Mesenchymal stem cell (in vitro differentiated cells and primary cell): ENCODE results near the gene ARL2.

Source experiments
- DNase-seq: peaks from one replicate; pipeline ENCODE4 v3.0.0-alpha.2; 2013
- H2AFZ ChIP-seq: one replicate; pipeline ENCODE4 v1.6.1; 2013; ENCODE audit warnings: low read depth, mild to moderate bottlenecking, control low read depth, inconsistent platforms, low read length, moderate library complexity
- H2AK5ac ChIP-seq: 2 replicates; pipeline ENCODE4 v1.6.1; 2013; ENCODE audit warnings: low read length, moderate library complexity, mild to moderate bottlenecking, inconsistent platforms; ENCODE audit not compliant: severe bottlenecking
- H2BK120ac ChIP-seq: one replicate; pipeline ENCODE4 v1.6.1; 2013; ENCODE audit warnings: low read depth, mild to moderate bottlenecking, inconsistent platforms, low read length, moderate library complexity
- H2BK12ac ChIP-seq, 2 experiments: one replicate each; pipeline ENCODE4 v1.6.1; 2013; ENCODE audit warnings: inconsistent platforms in 2 of 2, low read length in 2 of 2, mild to moderate bottlenecking in 2 of 2, moderate library complexity in 2 of 2, control low read depth in 1 of 2
- H2BK15ac ChIP-seq: one replicate; pipeline ENCODE4 v1.6.1; 2013; ENCODE audit warnings: mild to moderate bottlenecking, low read depth, inconsistent platforms; ENCODE audit not compliant: poor library complexity, severe bottlenecking
- H2BK5ac ChIP-seq: 2 replicates; pipeline ENCODE4 v1.6.1; 2013; ENCODE audit warnings: low read depth, mild to moderate bottlenecking, low read length, control low read depth, inconsistent platforms; ENCODE audit not compliant: poor library complexity, severe bottlenecking
- H3K14ac ChIP-seq, 2 experiments: one replicate each; pipeline ENCODE4 v1.6.1; 2013; ENCODE audit warnings: inconsistent platforms in 2 of 2, low read length in 2 of 2, control low read depth in 1 of 2, mild to moderate bottlenecking in 1 of 2, moderate library complexity in 1 of 2
- H3K18ac ChIP-seq, 2 experiments: one replicate each; pipeline ENCODE4 v1.6.1; 2013; ENCODE audit warnings: inconsistent platforms in 2 of 2, low read length in 2 of 2, control low read depth in 1 of 2, low read depth in 1 of 2, mild to moderate bottlenecking in 1 of 2
- H3K23ac ChIP-seq, 2 experiments: one replicate each; pipeline ENCODE4 v1.6.1; 2013; ENCODE audit warnings: inconsistent platforms in 2 of 2, low read length in 2 of 2, mild to moderate bottlenecking in 2 of 2, moderate library complexity in 2 of 2, control low read depth in 1 of 2
- H3K27ac ChIP-seq: 2 replicates; pipeline ENCODE4 v1.5.1; 2013; ENCODE audit warnings: mild to moderate bottlenecking, moderate library complexity, low read length, control low read depth, inconsistent platforms; ENCODE audit not compliant: poor library complexity, severe bottlenecking
- H3K27me3 ChIP-seq, 2 experiments: 2 replicates each; pipeline versions ENCODE4 v1.6.1 to v1.7.0; 2013; ENCODE audit warnings: low read length in 2 of 2, mild to moderate bottlenecking in 2 of 2, moderate library complexity in 2 of 2, control low read depth in 1 of 2, inconsistent platforms in 1 of 2; ENCODE audit not compliant: control insufficient read depth in 1 of 2, insufficient read depth in 1 of 2
- H3K36me3 ChIP-seq, 2 experiments: 2 replicates each; pipeline versions ENCODE4 v1.6.1 to v1.7.0; 2013; ENCODE audit warnings: low read length in 2 of 2, control low read depth in 1 of 2, inconsistent platforms in 1 of 2, low read depth in 1 of 2, mild to moderate bottlenecking in 1 of 2; ENCODE audit not compliant: insufficient read depth in 2 of 2, control insufficient read depth in 1 of 2
- H3K4ac ChIP-seq, 2 experiments: one replicate each; pipeline ENCODE4 v1.6.1; 2013; ENCODE audit warnings: inconsistent platforms in 2 of 2, low read length in 2 of 2, mild to moderate bottlenecking in 2 of 2, moderate library complexity in 2 of 2, control low read depth in 1 of 2, low read depth in 1 of 2
- H3K4me1 ChIP-seq: 2 replicates; pipeline ENCODE4 v1.6.1; 2013; ENCODE audit warnings: low read depth, low read length, control low read depth; ENCODE audit not compliant: control insufficient read depth, insufficient read depth
- H3K4me2 ChIP-seq: 2 replicates; pipeline ENCODE4 v1.6.1; 2013; ENCODE audit warnings: low read length, mild to moderate bottlenecking, inconsistent platforms; ENCODE audit not compliant: poor library complexity, severe bottlenecking
- H3K4me3 ChIP-seq, 2 experiments: 2 replicates each; pipeline versions ENCODE4 v1.5.1 to v1.7.0; 2013; ENCODE audit warnings: low read length in 2 of 2, mild to moderate bottlenecking in 2 of 2, control low read depth in 1 of 2, low read depth in 1 of 2; ENCODE audit not compliant: insufficient read depth in 1 of 2
- H3K79me1 ChIP-seq: replicated peaks from 2 replicates; pipeline ENCODE4 v1.6.1; 2013; ENCODE audit warnings: mild to moderate bottlenecking, control low read depth, low read length, inconsistent platforms; ENCODE audit not compliant: poor library complexity, severe bottlenecking
- H3K9ac ChIP-seq: 2 replicates; pipeline ENCODE4 v1.7.0; 2013; ENCODE audit warnings: mild to moderate bottlenecking, low read length, moderate library complexity
- H3K9me3 ChIP-seq: 2 replicates; pipeline ENCODE4 v1.7.0; 2013; ENCODE audit warnings: mild to moderate bottlenecking, low read length; ENCODE audit not compliant: control insufficient read depth
- H4K8ac ChIP-seq: one replicate; pipeline ENCODE4 v1.6.1; 2013; ENCODE audit warnings: inconsistent platforms, mild to moderate bottlenecking, low read length, moderate library complexity
- H4K91ac ChIP-seq: one replicate; pipeline ENCODE4 v1.6.1; 2013; ENCODE audit warnings: mild to moderate bottlenecking, low read length, inconsistent platforms
- WGBS: methylation state at CpG from one replicate; pipeline ENCODE4 v1.1.7; 2013; ENCODE audit warnings: mixed read lengths; 5-methylcytosine and 5-hydroxymethylcytosine counted together

Gene ARL2

DNA sequence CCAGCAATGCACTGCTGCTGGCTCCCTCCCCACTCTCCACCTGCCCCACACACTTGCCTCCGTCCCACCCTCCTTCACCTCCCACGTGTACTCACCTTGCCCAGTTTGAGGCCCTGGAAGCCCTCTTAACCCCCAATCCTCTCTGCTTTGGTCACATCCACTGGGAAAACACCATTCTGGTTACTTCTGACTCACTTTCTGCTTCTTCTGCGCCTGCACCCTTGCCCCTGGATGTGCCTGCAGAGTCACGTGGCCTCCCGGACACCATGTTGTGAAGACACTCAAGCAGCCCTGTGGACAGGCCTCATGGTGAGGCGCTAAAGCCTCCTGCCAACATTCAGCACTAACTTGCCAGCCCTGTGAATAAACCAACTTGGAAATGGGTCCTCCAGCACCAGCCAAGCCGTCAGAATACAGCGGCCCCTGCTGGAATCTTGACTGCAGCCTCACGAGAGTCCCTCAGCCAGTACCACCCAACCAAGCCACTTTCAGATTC lies 47.0 kb downstream of the ARL2 start:
- Histone ChIP-seq H2BK5ac (no peak overlapping the region), H3K9ac (no peak overlapping the region), H3K23ac (no peak overlapping the region), H3K27ac (no peak overlapping the region), H4K91ac (no peak overlapping the region), H3K9me3 (no peaks in the 10 kb centered on the region), H2AK5ac (no peak overlapping the region), H3K36me3 (no peaks in the 10 kb centered on the region), H3K79me1 (no peaks in the 10 kb centered on the region), H2AFZ (no peak overlapping the region), H3K4me2 (no peak overlapping the region), H3K18ac (no peak overlapping the region), H2BK15ac (no peak overlapping the region), H3K4ac (no peak overlapping the region), H3K4me1 (peaks cover 1% of the 10 kb centered on the region), H3K27me3 (peaks cover 3 to 17% of the 10 kb centered on the region in 2 experiments), H2BK120ac (no peak overlapping the region), H2BK12ac (no peak overlapping the region), H3K14ac (no peak overlapping the region), H3K4me3 (no peak overlapping the region), H4K8ac (no peak overlapping the region)
- DNase-seq = no peak
- 63% methylated on average over 9 of the region's 9 CpGs for WGBS

DNA sequence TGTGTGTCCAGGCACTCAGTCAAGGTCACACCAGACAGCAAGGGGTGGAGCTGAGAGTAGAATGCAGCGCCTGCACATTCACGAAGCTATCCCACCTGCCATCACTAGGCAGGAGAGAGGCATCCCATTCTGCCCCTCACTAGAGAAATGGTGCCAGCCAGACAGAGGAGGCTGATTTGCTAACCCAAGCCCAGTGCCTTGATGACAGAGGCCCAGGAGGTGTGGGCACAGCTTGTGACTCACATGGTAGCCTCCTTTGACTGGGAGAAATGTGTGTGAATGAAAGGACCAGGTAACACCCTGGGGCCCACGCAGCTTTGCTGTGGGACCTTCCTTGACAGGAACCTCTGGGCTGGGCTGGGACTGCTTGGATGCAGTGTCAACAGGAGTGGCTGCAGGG lies 49.6 kb downstream of the ARL2 start:
- Histone ChIP-seq H3K4me1 (peaks cover under 1% of the 10 kb centered on the region), H3K27ac (no peak overlapping the region), H3K36me3 (no peaks in the 10 kb centered on the region), H3K27me3 (peaks cover 3 to 22% of the 10 kb centered on the region in 2 experiments), H2BK12ac (no peak overlapping the region), H3K9ac (no peak overlapping the region), H3K14ac (no peak overlapping the region), H2AFZ (no peak overlapping the region), H4K8ac (no peak overlapping the region), H3K4me3 (no peak overlapping the region), H2BK5ac (no peak overlapping the region), H3K23ac (no peak overlapping the region), H2BK120ac (no peak overlapping the region), H3K9me3 (no peaks in the 10 kb centered on the region), H3K4me2 (no peak overlapping the region), H3K4ac (no peak overlapping the region), H4K91ac (no peak overlapping the region), H3K79me1 (no peaks in the 10 kb centered on the region), H2BK15ac (no peak overlapping the region), H2AK5ac (no peak overlapping the region), H3K18ac (no peak overlapping the region)
- no peak for DNase-seq
- 87% methylated on average over 3 of the region's 3 CpGs for WGBS

DNA sequence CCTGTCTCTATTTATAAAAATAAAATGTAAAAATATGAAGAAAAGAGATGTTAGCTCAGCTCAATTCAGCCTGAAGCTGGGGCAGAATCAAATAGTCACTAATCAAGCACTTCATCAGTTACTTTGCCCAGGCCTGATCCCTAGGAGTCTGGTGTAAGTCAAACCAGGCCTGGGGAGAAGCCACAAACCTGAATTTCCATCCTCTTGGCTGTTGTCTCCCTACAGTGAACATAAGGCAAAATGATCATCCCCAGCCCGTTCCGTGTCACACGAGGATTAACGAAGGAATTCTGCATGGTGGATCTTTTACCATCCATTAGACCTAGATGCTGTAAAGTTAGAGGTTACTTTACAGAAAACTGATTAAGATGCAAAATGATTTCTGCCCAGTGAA lies 50.9 kb downstream of the ARL2 start:
- Histone ChIP-seq H3K4ac (no peak overlapping the region), H3K36me3 (no peaks in the 10 kb centered on the region), H2AK5ac (no peak overlapping the region), H3K23ac (no peak overlapping the region), H4K8ac (no peak overlapping the region), H3K27ac (no peak overlapping the region), H3K4me1 (no peaks in the 10 kb centered on the region), H2BK120ac (no peak overlapping the region), H2BK5ac (no peak overlapping the region), H3K79me1 (no peaks in the 10 kb centered on the region), H4K91ac (no peak overlapping the region), H2AFZ (no peak overlapping the region), H3K9ac (no peak overlapping the region), H3K4me2 (no peak overlapping the region), H3K18ac (no peak overlapping the region), H3K27me3 (peaks cover 3 to 16% of the 10 kb centered on the region in 2 experiments), H3K4me3 (no peak overlapping the region), H3K9me3 (no peaks in the 10 kb centered on the region), H2BK15ac (no peak overlapping the region), H2BK12ac (no peak overlapping the region), H3K14ac (no peak overlapping the region)
- DNase-seq = no peak
- WGBS = 96% methylated on average over 4 of the region's 4 CpGs

DNA sequence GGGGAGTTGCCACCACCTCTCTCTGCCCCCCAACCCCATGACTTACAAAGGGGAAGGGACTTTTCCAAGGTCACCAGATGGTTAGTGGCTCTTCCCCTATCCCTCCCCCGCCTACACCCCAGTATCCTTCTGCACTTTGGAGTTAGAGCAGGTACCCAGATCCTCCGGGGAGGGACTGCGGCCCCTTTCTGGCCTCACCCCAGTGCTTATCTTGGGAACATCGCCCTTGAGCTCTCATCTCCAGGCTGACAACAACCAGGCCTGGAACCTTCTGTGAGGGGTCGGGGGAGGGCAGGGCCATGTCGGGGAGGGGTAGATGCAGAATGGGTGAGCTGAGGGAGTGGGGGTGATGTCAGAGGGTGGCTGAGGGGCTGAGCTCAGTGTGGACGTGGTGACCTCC lies 51.9 kb downstream of the ARL2 start:
- WGBS = 69% methylated on average over 7 of the region's 7 CpGs
- Histone ChIP-seq H3K14ac (no peak overlapping the region), H3K18ac (no peak overlapping the region), H3K27me3 (peaks cover 3 to 12% of the 10 kb centered on the region in 2 experiments), H4K91ac (no peak overlapping the region), H3K36me3 (no peaks in the 10 kb centered on the region), H2AK5ac (no peak overlapping the region), H2BK12ac (no peak overlapping the region), H3K27ac (no peak overlapping the region), H3K4ac (no peak overlapping the region), H2BK120ac (no peak overlapping the region), H3K9me3 (no peaks in the 10 kb centered on the region), H2BK15ac (no peak overlapping the region), H3K4me2 (no peak overlapping the region), H3K23ac (no peak overlapping the region), H2BK5ac (no peak overlapping the region), H4K8ac (no peak overlapping the region), H2AFZ (no peak overlapping the region), H3K9ac (no peak overlapping the region), H3K79me1 (no peaks in the 10 kb centered on the region), H3K4me1 (no peaks in the 10 kb centered on the region), H3K4me3 (no peak overlapping the region)
- no peak for DNase-seq
